ENCODE data around the gene MYH7B. TPM values are rescaled to one million over a fixed set of nuclear protein-coding genes. Genes with fewer than 3 reads are reported as not detected.

Gene MYH7B
- total RNA-seq, 1 experiment from 2014 or later, result not detected

GRCh38 chr20:34922654-34923381 lies 32.9 kb upstream of the MYH7B start:
- no peaks in the 10 kb centered on the region for H3K9me3 ChIP-seq (ENCODE audit: low read length)
- H4K20me1 ChIP-seq (ENCODE audit: insufficient read depth, low read depth, low read length), result no peaks in the 10 kb centered on the region
- H3K79me2 ChIP-seq (ENCODE audit: low read length), result no peaks in the 10 kb centered on the region
- no peaks in the 10 kb centered on the region for H3K27me3 ChIP-seq (ENCODE audit: low read length)
- no peak for DNase-seq
- no peak overlapping the region for H3K9ac ChIP-seq (ENCODE audit: low read length)
- no peaks in the 10 kb centered on the region for H3K9me2 ChIP-seq (replicated peaks; ENCODE audit: insufficient read depth, low read length)
- no peak overlapping the region for H3K4me2 ChIP-seq (ENCODE audit: low read depth, low read length, poor library complexity, severe bottlenecking)
- H2AFZ ChIP-seq (ENCODE audit: low read length), result no peak overlapping the region
- no peaks in the 10 kb centered on the region for H3K4me1 ChIP-seq (ENCODE audit: low read length)
- no peaks in the 10 kb centered on the region for H3K36me3 ChIP-seq (ENCODE audit: insufficient read depth, low read length)
- H3K27ac ChIP-seq (ENCODE audit: low read length), result no peak overlapping the region
- no peak overlapping the region for H3K4me3 ChIP-seq (ENCODE audit: low read length)

GRCh38 chr20:34923414-34923813 lies 32.3 kb upstream of the MYH7B start:
- Histone ChIP-seq H3K9ac (ENCODE audit: low read length) (no peak overlapping the region), H3K4me2 (ENCODE audit: low read depth, low read length, poor library complexity, severe bottlenecking) (no peak overlapping the region), H3K79me2 (ENCODE audit: low read length) (no peaks in the 10 kb centered on the region), H3K36me3 (ENCODE audit: insufficient read depth, low read length) (no peaks in the 10 kb centered on the region), H4K20me1 (ENCODE audit: insufficient read depth, low read depth, low read length) (no peaks in the 10 kb centered on the region), H3K27me3 (ENCODE audit: low read length) (no peaks in the 10 kb centered on the region), H3K9me2 (replicated peaks; ENCODE audit: insufficient read depth, low read length) (no peaks in the 10 kb centered on the region), H2AFZ (ENCODE audit: low read length) (no peak overlapping the region), H3K4me3 (ENCODE audit: low read length) (no peak overlapping the region), H3K9me3 (ENCODE audit: low read length) (no peaks in the 10 kb centered on the region), H3K27ac (ENCODE audit: low read length) (no peak overlapping the region), H3K4me1 (ENCODE audit: low read length) (no peaks in the 10 kb centered on the region)
- DNase-seq, result no peak

GRCh38 chr20:34925341-34925740 lies 30.3 kb upstream of the MYH7B start:
- Histone ChIP-seq H3K27ac (ENCODE audit: low read length) (no peak overlapping the region), H3K9ac (ENCODE audit: low read length) (no peak overlapping the region), H3K4me1 (ENCODE audit: low read length) (no peaks in the 10 kb centered on the region), H2AFZ (ENCODE audit: low read length) (no peak overlapping the region), H3K36me3 (ENCODE audit: insufficient read depth, low read length) (no peaks in the 10 kb centered on the region), H3K4me3 (ENCODE audit: low read length) (no peak overlapping the region), H3K4me2 (ENCODE audit: low read depth, low read length, poor library complexity, severe bottlenecking) (no peak overlapping the region), H3K9me2 (replicated peaks; ENCODE audit: insufficient read depth, low read length) (no peaks in the 10 kb centered on the region), H4K20me1 (ENCODE audit: insufficient read depth, low read depth, low read length) (no peaks in the 10 kb centered on the region), H3K79me2 (ENCODE audit: low read length) (no peaks in the 10 kb centered on the region), H3K9me3 (ENCODE audit: low read length) (no peaks in the 10 kb centered on the region), H3K27me3 (ENCODE audit: low read length) (no peaks in the 10 kb centered on the region)
- no peak for DNase-seq

GRCh38 chr20:34925981-34926380 lies 29.7 kb upstream of the MYH7B start:
- Histone ChIP-seq H3K9ac (ENCODE audit: low read length) (no peak overlapping the region), H2AFZ (ENCODE audit: low read length) (no peak overlapping the region), H3K27ac (ENCODE audit: low read length) (no peak overlapping the region), H3K9me2 (replicated peaks; ENCODE audit: insufficient read depth, low read length) (no peaks in the 10 kb centered on the region), H3K9me3 (ENCODE audit: low read length) (no peaks in the 10 kb centered on the region), H3K79me2 (ENCODE audit: low read length) (no peaks in the 10 kb centered on the region), H3K4me3 (ENCODE audit: low read length) (no peak overlapping the region), H3K4me1 (ENCODE audit: low read length) (no peaks in the 10 kb centered on the region), H3K27me3 (ENCODE audit: low read length) (no peaks in the 10 kb centered on the region), H3K36me3 (ENCODE audit: insufficient read depth, low read length) (no peaks in the 10 kb centered on the region), H3K4me2 (ENCODE audit: low read depth, low read length, poor library complexity, severe bottlenecking) (no peak overlapping the region), H4K20me1 (ENCODE audit: insufficient read depth, low read depth, low read length) (no peaks in the 10 kb centered on the region)
- no peak for DNase-seq

GRCh38 chr20:34926581-34926980 lies 29.1 kb upstream of the MYH7B start:
- Histone ChIP-seq H3K36me3 (ENCODE audit: insufficient read depth, low read length) (no peaks in the 10 kb centered on the region), H2AFZ (ENCODE audit: low read length) (no peak overlapping the region), H3K9ac (ENCODE audit: low read length) (no peak overlapping the region), H3K4me3 (ENCODE audit: low read length) (no peak overlapping the region), H3K79me2 (ENCODE audit: low read length) (no peaks in the 10 kb centered on the region), H3K4me2 (ENCODE audit: low read depth, low read length, poor library complexity, severe bottlenecking) (no peak overlapping the region), H3K27ac (ENCODE audit: low read length) (no peak overlapping the region), H3K4me1 (ENCODE audit: low read length) (no peaks in the 10 kb centered on the region), H3K27me3 (ENCODE audit: low read length) (no peaks in the 10 kb centered on the region), H4K20me1 (ENCODE audit: insufficient read depth, low read depth, low read length) (no peaks in the 10 kb centered on the region), H3K9me3 (ENCODE audit: low read length) (no peaks in the 10 kb centered on the region), H3K9me2 (replicated peaks; ENCODE audit: insufficient read depth, low read length) (no peaks in the 10 kb centered on the region)
- no peak for DNase-seq

GRCh38 chr20:34927736-34928135 lies 27.9 kb upstream of the MYH7B start:
- H3K36me3 ChIP-seq (ENCODE audit: insufficient read depth, low read length), result no peaks in the 10 kb centered on the region
- H3K27ac ChIP-seq (ENCODE audit: low read length), result no peak overlapping the region
- no peak overlapping the region for H3K4me2 ChIP-seq (ENCODE audit: low read depth, low read length, poor library complexity, severe bottlenecking)
- DNase-seq, result no peak
- no peak overlapping the region for H2AFZ ChIP-seq (ENCODE audit: low read length)
- H3K9me3 ChIP-seq (ENCODE audit: low read length), result no peaks in the 10 kb centered on the region
- no peaks in the 10 kb centered on the region for H3K4me1 ChIP-seq (ENCODE audit: low read length)
- H4K20me1 ChIP-seq (ENCODE audit: insufficient read depth, low read depth, low read length), result no peaks in the 10 kb centered on the region
- H3K9ac ChIP-seq (ENCODE audit: low read length), result no peak overlapping the region
- no peak overlapping the region for H3K4me3 ChIP-seq (ENCODE audit: low read length)
- no peaks in the 10 kb centered on the region for H3K27me3 ChIP-seq (ENCODE audit: low read length)
- no peaks in the 10 kb centered on the region for H3K79me2 ChIP-seq (ENCODE audit: low read length)
- H3K9me2 ChIP-seq (replicated peaks; ENCODE audit: insufficient read depth, low read length), result no peaks in the 10 kb centered on the region

- H4K20me1 ChIP-seq (ENCODE audit: insufficient read depth, low read depth, low read length), result no peaks in the 10 kb centered on the region
- no peak overlapping the region for H3K4me2 ChIP-seq (ENCODE audit: low read depth, low read length, poor library complexity, severe bottlenecking)
- H3K9me2 ChIP-seq (replicated peaks; ENCODE audit: insufficient read depth, low read length), result no peaks in the 10 kb centered on the region
- DNase-seq, result no peak
- H3K9me3 ChIP-seq (ENCODE audit: low read length), result no peaks in the 10 kb centered on the region
- H2AFZ ChIP-seq (ENCODE audit: low read length), result no peak overlapping the region
- no peak overlapping the region for H3K9ac ChIP-seq (ENCODE audit: low read length)
- no peak overlapping the region for H3K27ac ChIP-seq (ENCODE audit: low read length)
- H3K36me3 ChIP-seq (ENCODE audit: insufficient read depth, low read length), result no peaks in the 10 kb centered on the region
- no peaks in the 10 kb centered on the region for H3K4me1 ChIP-seq (ENCODE audit: low read length)
- H3K27me3 ChIP-seq (ENCODE audit: low read length), result no peaks in the 10 kb centered on the region
- H3K4me3 ChIP-seq (ENCODE audit: low read length), result no peak overlapping the region
- no peaks in the 10 kb centered on the region for H3K79me2 ChIP-seq (ENCODE audit: low read length)
Measured at GRCh38 chr20:34928411-34928810, 27.3 kb upstream of the MYH7B start.

- DNase-seq, result no peak
- Histone ChIP-seq H3K4me2 (ENCODE audit: low read depth, low read length, poor library complexity, severe bottlenecking) (no peak overlapping the region), H3K27me3 (ENCODE audit: low read length) (no peaks in the 10 kb centered on the region), H3K36me3 (ENCODE audit: insufficient read depth, low read length) (no peaks in the 10 kb centered on the region), H3K79me2 (ENCODE audit: low read length) (no peaks in the 10 kb centered on the region), H3K9me3 (ENCODE audit: low read length) (no peaks in the 10 kb centered on the region), H3K27ac (ENCODE audit: low read length) (no peak overlapping the region), H3K9ac (ENCODE audit: low read length) (no peak overlapping the region), H4K20me1 (ENCODE audit: insufficient read depth, low read depth, low read length) (no peaks in the 10 kb centered on the region), H3K9me2 (replicated peaks; ENCODE audit: insufficient read depth, low read length) (no peaks in the 10 kb centered on the region), H3K4me3 (ENCODE audit: low read length) (no peak overlapping the region), H3K4me1 (ENCODE audit: low read length) (no peaks in the 10 kb centered on the region), H2AFZ (ENCODE audit: low read length) (no peak overlapping the region)
Measured at GRCh38 chr20:34931771-34932170, 23.9 kb upstream of the MYH7B start.
